ENCODE data around the gene RBMS1. TPM values are rescaled to one million over a fixed set of nuclear protein-coding genes. Genes with fewer than 3 reads are reported as not detected.

Gene RBMS1
- total and polyA plus RNA-seq, 2 experiments from 2014 or later, result 55.5 to 94.8 TPM

DNA sequence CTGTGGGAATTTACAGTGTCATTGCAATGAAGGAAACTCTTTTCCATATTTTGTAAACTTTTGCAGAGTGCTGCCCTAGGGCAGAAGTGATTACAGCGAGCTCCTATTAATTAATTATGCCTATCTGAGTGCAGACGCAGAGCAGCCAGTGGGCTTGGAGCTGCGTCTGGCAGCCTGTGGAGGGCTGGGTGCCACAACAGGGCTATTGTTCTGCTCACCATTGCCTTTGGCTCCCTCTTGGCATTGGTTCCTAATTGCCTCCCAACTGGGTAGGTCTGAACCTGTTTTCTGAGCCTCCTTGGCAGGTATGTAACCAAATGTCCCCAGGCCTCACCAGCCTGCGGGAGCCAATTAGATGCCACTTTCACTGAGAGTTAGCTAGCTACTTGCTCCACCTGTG, 267.9 kb downstream of the RBMS1 start:
- no peak overlapping the region for H3K27ac ChIP-seq (ENCODE audit: low read depth)
- peaks cover 3% of the 10 kb centered on the region; the same call in 1 of the 2 replicates for H3K4me1 ChIP-seq (ENCODE audit: insufficient read depth)
- no peak overlapping the region for H2AFZ ChIP-seq
- H3F3A ChIP-seq (replicated peaks; ENCODE audit: low read depth), result no peaks in the 10 kb centered on the region
- Mint-ChIP-seq H3K4me1 (peaks cover 10% of the 10 kb centered on the region), H3K9me3 (no peaks in the 10 kb centered on the region), H3K36me3 (ENCODE audit: low read depth) (no peaks in the 10 kb centered on the region), H3K4me3 (no peak overlapping the region), H3K27me3 (ENCODE audit: insufficient read depth, low read depth, poor library complexity) (peaks cover 2% of the 10 kb centered on the region), H3K27ac (no peak overlapping the region)
- TF ChIP-seq ZNF331 (CRISPR knock-in tag; IDR thresholded peaks at IDR 0.05; ENCODE audit: low read depth) (no peak), EZH2 (IDR thresholded peaks at IDR 0.05; ENCODE audit: low read depth, unreplicated experiment) (no peak), STAT1 (IDR thresholded peaks at IDR 0.05; ENCODE audit: unreplicated experiment) (no peak), NANOG (IDR thresholded peaks at IDR 0.05; ENCODE audit: borderline replicate concordance) (no peak), POLR2AphosphoS5 (IDR thresholded peaks at IDR 0.05; ENCODE audit: low read depth) (no peak), ZNF114 (CRISPR knock-in tag; IDR thresholded peaks at IDR 0.05) (no peak), EZH2phosphoT487 (IDR thresholded peaks at IDR 0.05; ENCODE audit: unreplicated experiment) (no peak), ETS1 (IDR thresholded peaks at IDR 0.05) (no peak), CREB1 (CRISPR knock-in tag; IDR thresholded peaks at IDR 0.05; ENCODE audit: low read depth) (no peak), JUNB (IDR thresholded peaks at IDR 0.05; ENCODE audit: unreplicated experiment) (no peak)
- TF ChIP-seq, protein P1, sequence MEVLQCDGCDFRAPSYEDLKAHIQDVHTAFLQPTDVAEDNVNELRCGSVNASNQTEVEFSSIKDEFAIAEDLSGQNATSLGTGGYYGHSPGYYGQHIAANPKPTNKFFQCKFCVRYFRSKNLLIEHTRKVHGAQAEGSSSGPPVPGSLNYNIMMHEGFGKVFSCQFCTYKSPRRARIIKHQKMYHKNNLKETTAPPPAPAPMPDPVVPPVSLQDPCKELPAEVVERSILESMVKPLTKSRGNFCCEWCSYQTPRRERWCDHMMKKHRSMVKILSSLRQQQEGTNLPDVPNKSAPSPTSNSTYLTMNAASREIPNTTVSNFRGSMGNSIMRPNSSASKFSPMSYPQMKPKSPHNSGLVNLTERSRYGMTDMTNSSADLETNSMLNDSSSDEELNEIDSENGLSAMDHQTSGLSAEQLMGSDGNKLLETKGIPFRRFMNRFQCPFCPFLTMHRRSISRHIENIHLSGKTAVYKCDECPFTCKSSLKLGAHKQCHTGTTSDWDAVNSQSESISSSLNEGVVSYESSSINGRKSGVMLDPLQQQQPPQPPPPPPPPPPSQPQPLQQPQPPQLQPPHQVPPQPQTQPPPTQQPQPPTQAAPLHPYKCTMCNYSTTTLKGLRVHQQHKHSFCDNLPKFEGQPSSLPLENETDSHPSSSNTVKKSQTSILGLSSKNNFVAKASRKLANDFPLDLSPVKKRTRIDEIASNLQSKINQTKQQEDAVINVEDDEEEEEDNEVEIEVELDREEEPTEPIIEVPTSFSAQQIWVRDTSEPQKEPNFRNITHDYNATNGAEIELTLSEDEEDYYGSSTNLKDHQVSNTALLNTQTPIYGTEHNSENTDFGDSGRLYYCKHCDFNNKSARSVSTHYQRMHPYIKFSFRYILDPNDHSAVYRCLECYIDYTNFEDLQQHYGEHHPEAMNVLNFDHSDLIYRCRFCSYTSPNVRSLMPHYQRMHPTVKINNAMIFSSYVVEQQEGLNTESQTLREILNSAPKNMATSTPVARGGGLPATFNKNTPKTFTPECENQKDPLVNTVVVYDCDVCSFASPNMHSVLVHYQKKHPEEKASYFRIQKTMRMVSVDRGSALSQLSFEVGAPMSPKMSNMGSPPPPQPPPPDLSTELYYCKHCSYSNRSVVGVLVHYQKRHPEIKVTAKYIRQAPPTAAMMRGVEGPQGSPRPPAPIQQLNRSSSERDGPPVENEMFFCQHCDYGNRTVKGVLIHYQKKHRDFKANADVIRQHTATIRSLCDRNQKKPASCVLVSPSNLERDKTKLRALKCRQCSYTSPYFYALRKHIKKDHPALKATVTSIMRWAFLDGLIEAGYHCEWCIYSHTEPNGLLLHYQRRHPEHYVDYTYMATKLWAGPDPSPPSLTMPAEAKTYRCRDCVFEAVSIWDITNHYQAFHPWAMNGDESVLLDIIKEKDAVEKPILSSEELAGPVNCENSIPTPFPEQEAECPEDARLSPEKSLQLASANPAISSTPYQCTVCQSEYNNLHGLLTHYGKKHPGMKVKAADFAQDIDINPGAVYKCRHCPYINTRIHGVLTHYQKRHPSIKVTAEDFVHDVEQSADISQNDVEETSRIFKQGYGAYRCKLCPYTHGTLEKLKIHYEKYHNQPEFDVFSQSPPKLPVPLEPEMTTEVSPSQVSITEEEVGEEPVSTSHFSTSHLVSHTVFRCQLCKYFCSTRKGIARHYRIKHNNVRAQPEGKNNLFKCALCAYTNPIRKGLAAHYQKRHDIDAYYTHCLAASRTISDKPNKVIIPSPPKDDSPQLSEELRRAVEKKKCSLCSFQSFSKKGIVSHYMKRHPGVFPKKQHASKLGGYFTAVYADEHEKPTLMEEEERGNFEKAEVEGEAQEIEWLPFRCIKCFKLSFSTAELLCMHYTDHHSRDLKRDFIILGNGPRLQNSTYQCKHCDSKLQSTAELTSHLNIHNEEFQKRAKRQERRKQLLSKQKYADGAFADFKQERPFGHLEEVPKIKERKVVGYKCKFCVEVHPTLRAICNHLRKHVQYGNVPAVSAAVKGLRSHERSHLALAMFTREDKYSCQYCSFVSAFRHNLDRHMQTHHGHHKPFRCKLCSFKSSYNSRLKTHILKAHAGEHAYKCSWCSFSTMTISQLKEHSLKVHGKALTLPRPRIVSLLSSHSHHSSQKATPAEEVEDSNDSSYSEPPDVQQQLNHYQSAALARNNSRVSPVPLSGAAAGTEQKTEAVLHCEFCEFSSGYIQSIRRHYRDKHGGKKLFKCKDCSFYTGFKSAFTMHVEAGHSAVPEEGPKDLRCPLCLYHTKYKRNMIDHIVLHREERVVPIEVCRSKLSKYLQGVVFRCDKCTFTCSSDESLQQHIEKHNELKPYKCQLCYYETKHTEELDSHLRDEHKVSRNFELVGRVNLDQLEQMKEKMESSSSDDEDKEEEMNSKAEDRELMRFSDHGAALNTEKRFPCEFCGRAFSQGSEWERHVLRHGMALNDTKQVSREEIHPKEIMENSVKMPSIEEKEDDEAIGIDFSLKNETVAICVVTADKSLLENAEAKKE (CRISPR knock-in tag; IDR thresholded peaks at IDR 0.05), result no peak
- TF ChIP-seq, protein P2, sequence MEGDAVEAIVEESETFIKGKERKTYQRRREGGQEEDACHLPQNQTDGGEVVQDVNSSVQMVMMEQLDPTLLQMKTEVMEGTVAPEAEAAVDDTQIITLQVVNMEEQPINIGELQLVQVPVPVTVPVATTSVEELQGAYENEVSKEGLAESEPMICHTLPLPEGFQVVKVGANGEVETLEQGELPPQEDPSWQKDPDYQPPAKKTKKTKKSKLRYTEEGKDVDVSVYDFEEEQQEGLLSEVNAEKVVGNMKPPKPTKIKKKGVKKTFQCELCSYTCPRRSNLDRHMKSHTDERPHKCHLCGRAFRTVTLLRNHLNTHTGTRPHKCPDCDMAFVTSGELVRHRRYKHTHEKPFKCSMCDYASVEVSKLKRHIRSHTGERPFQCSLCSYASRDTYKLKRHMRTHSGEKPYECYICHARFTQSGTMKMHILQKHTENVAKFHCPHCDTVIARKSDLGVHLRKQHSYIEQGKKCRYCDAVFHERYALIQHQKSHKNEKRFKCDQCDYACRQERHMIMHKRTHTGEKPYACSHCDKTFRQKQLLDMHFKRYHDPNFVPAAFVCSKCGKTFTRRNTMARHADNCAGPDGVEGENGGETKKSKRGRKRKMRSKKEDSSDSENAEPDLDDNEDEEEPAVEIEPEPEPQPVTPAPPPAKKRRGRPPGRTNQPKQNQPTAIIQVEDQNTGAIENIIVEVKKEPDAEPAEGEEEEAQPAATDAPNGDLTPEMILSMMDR (conservative IDR thresholded peaks at IDR 0.05; ENCODE audit: low read depth in 2 of 2), result no peak
- TF ChIP-seq, protein P3, sequence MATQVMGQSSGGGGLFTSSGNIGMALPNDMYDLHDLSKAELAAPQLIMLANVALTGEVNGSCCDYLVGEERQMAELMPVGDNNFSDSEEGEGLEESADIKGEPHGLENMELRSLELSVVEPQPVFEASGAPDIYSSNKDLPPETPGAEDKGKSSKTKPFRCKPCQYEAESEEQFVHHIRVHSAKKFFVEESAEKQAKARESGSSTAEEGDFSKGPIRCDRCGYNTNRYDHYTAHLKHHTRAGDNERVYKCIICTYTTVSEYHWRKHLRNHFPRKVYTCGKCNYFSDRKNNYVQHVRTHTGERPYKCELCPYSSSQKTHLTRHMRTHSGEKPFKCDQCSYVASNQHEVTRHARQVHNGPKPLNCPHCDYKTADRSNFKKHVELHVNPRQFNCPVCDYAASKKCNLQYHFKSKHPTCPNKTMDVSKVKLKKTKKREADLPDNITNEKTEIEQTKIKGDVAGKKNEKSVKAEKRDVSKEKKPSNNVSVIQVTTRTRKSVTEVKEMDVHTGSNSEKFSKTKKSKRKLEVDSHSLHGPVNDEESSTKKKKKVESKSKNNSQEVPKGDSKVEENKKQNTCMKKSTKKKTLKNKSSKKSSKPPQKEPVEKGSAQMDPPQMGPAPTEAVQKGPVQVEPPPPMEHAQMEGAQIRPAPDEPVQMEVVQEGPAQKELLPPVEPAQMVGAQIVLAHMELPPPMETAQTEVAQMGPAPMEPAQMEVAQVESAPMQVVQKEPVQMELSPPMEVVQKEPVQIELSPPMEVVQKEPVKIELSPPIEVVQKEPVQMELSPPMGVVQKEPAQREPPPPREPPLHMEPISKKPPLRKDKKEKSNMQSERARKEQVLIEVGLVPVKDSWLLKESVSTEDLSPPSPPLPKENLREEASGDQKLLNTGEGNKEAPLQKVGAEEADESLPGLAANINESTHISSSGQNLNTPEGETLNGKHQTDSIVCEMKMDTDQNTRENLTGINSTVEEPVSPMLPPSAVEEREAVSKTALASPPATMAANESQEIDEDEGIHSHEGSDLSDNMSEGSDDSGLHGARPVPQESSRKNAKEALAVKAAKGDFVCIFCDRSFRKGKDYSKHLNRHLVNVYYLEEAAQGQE (IDR thresholded peaks at IDR 0.05; ENCODE audit: unreplicated experiment), result no peak
- H3K9me2 ChIP-seq (ENCODE audit: insufficient read depth), result 0 out of 2 replicates have a peak, but pooled peaks cover 7% of the 10 kb centered on the region
- H3K36me3 ChIP-seq (ENCODE audit: insufficient read depth), result no peaks in the 10 kb centered on the region
- no peaks in the 10 kb centered on the region for H3K79me2 ChIP-seq (replicated peaks; ENCODE audit: insufficient read depth)
- no peak for DNase-seq (ENCODE audit: low spot score)
- ATAC-seq, result no peak
- H3K4me3 ChIP-seq, result no peak overlapping the region
- H4K20me1 ChIP-seq (replicated peaks; ENCODE audit: insufficient read depth), result no peaks in the 10 kb centered on the region
- H3K4me2 ChIP-seq, result no peak overlapping the region
- H3K27me3 ChIP-seq (ENCODE audit: insufficient read depth), result no peaks in the 10 kb centered on the region

Measured in GM23338 (cell line).